GM12872 (cell line): ENCODE data around the gene ATN1.

Experiments used
- TF ChIP-seq, protein P1 (sequence below): IDR thresholded peaks from 3 replicates; pipeline ENCODE4 v1.5.1; 2011; ENCODE audit warnings: low read depth, mild to moderate bottlenecking, low read length, moderate library complexity; ENCODE audit not compliant: insufficient read depth

The ATN1 gene

DNA sequence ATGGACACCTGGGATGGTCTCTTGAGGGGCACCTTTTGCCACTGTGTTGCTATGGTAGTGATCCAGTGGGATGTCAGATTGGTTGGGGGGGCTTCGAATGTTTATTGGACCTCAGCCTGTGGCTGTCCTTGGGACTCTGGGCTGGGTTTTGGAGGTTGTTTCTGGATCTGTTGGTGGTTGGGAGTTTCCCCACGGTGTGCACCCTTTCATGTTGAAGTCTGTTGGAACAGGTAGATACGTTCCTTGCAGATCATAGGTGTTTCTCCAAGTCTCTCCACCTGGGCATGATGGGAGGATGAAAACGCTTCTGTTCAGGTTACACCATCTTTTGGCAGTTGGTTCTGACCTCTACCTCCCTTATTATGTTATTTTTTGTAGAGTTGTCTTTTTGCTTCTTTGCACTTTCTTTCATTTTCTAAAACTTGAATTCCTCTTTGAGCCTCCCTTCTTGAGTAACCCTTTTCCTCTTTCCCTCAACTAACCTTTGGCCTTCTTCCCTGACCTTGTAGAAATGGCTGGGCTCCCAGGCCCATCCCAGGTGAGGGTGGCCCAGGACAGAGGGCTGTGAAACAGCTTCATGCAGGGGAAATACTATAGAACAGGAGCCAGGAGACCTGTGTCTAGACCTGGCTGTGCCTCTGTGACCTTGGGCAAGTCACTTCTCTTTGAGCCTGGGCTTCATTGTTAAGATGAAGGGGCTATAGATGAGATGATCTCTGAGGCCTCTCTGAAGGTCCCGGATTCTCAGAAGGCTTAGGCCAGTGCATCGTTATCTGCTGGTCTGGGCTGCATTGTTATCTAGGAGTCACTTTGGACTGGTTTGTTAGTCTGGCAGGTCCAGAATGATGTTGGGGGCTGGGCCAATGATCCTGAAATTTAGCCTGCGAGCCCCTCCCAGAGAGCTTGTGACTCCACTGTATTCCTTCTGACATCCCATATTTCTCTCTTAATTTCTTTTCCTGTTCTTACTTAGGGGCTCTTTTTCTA, 2.0 kb downstream of the ATN1 start:
- TF ChIP-seq, protein P1, sequence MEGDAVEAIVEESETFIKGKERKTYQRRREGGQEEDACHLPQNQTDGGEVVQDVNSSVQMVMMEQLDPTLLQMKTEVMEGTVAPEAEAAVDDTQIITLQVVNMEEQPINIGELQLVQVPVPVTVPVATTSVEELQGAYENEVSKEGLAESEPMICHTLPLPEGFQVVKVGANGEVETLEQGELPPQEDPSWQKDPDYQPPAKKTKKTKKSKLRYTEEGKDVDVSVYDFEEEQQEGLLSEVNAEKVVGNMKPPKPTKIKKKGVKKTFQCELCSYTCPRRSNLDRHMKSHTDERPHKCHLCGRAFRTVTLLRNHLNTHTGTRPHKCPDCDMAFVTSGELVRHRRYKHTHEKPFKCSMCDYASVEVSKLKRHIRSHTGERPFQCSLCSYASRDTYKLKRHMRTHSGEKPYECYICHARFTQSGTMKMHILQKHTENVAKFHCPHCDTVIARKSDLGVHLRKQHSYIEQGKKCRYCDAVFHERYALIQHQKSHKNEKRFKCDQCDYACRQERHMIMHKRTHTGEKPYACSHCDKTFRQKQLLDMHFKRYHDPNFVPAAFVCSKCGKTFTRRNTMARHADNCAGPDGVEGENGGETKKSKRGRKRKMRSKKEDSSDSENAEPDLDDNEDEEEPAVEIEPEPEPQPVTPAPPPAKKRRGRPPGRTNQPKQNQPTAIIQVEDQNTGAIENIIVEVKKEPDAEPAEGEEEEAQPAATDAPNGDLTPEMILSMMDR = no peak

DNA sequence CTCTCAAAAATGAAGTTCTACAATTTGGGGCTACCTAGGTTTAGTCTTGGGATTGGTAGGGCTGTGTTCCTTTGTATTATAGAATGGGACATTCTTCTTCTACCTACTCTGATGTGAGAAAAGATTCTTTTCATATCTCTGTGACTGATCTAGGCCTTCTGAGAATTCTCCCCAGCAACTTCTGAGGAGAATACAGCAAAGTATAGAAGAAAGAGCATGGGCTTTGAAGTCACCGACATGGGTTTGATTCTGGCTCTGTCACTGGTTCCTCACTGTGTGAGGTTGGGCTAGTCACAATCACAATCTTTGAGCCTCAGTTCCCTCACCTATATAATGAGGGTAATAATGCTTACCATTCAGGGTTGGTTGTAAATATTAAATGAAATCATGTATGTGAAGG, 5.0 kb downstream of the ATN1 start:
- TF ChIP-seq, protein P1 = no peak

DNA sequence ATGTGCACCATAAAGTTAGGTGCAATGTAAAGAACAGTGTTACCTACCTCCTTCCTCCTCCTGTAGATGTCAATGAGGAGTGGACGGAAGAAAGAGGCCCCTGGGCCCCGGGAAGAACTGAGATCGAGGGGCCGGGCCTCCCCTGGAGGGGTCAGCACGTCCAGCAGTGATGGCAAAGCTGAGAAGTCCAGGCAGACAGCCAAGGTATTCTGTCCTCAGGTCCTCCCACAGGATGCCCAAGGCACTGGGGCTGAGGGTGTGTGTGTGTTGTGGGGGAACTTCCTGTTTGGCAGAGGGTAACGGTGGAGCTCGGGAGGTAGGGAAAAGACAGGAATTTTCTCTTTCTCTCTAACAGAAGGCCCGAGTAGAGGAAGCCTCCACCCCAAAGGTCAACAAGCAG, 6.4 kb downstream of the ATN1 start:
- TF ChIP-seq, protein P1 = no peak

DNA sequence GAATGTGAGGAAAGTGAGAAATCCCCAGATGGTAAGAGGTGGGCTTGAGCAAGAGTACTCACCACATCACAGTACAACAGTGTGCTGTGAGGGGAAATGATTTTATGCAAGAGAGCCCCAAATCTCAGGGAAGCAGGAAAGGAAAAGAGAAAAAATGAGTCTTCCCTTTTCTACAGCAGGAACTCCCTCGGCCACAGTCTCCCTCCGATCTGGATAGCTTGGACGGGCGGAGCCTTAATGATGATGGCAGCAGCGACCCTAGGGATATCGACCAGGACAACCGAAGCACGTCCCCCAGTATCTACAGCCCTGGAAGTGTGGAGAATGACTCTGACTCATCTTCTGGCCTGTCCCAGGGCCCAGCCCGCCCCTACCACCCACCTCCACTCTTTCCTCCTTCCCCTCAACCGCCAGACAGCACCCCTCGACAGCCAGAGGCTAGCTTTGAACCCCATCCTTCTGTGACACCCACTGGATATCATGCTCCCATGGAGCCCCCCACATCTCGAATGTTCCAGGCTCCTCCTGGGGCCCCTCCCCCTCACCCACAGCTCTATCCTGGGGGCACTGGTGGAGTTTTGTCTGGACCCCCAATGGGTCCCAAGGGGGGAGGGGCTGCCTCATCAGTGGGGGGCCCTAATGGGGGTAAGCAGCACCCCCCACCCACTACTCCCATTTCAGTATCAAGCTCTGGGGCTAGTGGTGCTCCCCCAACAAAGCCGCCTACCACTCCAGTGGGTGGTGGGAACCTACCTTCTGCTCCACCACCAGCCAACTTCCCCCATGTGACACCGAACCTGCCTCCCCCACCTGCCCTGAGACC, 7.8 kb downstream of the ATN1 start:
- TF ChIP-seq, protein P1 = no peak

DNA sequence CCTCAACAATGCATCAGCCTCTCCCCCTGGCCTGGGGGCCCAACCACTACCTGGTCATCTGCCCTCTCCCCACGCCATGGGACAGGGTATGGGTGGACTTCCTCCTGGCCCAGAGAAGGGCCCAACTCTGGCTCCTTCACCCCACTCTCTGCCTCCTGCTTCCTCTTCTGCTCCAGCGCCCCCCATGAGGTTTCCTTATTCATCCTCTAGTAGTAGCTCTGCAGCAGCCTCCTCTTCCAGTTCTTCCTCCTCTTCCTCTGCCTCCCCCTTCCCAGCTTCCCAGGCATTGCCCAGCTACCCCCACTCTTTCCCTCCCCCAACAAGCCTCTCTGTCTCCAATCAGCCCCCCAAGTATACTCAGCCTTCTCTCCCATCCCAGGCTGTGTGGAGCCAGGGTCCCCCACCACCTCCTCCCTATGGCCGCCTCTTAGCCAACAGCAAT, 8.5 kb downstream of the ATN1 start:
- TF ChIP-seq, protein P1 = no peak

DNA sequence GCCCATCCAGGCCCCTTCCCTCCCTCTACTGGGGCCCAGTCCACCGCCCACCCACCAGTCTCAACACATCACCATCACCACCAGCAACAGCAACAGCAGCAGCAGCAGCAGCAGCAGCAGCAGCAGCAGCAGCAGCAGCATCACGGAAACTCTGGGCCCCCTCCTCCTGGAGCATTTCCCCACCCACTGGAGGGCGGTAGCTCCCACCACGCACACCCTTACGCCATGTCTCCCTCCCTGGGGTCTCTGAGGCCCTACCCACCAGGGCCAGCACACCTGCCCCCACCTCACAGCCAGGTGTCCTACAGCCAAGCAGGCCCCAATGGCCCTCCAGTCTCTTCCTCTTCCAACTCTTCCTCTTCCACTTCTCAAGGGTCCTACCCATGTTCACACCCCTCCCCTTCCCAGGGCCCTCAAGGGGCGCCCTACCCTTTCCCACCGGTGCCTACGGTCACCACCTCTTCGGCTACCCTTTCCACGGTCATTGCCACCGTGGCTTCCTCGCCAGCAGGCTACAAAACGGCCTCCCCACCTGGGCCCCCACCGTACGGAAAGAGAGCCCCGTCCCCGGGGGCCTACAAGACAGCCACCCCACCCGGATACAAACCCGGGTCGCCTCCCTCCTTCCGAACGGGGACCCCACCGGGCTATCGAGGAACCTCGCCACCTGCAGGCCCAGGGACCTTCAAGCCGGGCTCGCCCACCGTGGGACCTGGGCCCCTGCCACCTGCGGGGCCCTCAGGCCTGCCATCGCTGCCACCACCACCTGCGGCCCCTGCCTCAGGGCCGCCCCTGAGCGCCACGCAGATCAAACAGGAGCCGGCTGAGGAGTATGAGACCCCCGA, 9.1 kb downstream of the ATN1 start:
- TF ChIP-seq, protein P1 = no peak
